HG03558 (cell line): ENCODE results near the gene MKS1.

Experiments
- ATAC-seq: cut with Tn5 transposase; IDR thresholded peaks from one replicate; pipeline ENCODE4 v1.9.1; 2021; ENCODE audit warnings: moderate number of reproducible peaks; ENCODE audit not compliant: unreplicated experiment; ENCODE audit errors: extremely low read depth

Gene MKS1

DNA sequence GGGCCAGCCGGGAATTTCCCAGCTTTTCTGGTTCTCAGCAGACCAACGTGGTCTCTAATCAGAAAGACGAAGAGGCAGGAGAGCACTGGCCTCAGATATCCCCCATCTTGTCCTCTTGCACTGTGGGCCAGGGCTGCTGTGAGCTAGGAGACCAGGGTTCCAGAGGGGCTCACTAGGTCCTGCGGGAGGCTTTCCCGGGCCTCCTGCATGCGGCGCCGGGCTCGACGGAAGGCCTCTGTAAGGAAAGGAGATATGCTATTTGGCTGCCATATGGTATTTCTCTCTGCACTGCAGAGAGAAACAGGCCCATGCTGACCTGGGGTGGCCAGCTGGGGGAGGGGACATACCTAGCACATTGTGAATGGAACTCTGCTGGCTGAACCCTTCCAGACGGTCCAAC is 13.1 kb downstream of the MKS1 start:
- no peak for ATAC-seq

GRCh38 chr17:58204796-58205195 is 14.3 kb downstream of the MKS1 start:
- no peak for ATAC-seq

- no peak for ATAC-seq
These were observed 16.2 kb downstream of the MKS1 start for GRCh38 chr17:58202859-58203258.

DNA sequence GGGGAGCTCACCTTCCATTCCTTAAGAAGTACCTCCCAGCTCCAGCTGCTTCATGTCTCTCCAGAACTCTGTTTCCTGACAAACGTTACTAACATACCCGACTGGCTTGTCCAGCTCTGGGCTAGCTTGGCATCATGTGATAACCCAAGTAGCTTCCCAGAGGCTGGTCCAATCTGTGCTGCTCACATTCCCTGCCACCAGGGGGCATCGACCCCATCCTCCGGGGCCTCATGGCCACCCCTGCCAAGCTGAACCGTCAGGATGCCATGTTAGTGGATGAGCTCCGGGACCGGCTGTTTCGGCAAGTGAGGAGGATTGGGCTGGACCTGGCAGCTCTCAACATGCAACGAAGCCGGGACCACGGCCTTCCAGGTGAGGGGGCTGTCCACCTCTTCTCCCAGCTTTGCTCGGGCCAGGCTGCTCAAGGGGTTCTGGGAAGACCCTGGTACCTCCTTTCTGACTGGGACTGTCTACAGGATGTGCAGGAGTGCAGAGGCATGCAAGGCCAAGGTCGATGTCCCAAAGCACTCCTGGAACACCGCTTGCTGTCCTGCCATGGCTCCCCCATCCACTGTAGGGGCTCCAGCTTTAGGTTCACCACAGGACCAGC is 18.9 kb downstream of the MKS1 start:
- ATAC-seq: no peak

- no peak for ATAC-seq
These were observed 22.4 kb downstream of the MKS1 start for GRCh38 chr17:58196610-58197009.

DNA sequence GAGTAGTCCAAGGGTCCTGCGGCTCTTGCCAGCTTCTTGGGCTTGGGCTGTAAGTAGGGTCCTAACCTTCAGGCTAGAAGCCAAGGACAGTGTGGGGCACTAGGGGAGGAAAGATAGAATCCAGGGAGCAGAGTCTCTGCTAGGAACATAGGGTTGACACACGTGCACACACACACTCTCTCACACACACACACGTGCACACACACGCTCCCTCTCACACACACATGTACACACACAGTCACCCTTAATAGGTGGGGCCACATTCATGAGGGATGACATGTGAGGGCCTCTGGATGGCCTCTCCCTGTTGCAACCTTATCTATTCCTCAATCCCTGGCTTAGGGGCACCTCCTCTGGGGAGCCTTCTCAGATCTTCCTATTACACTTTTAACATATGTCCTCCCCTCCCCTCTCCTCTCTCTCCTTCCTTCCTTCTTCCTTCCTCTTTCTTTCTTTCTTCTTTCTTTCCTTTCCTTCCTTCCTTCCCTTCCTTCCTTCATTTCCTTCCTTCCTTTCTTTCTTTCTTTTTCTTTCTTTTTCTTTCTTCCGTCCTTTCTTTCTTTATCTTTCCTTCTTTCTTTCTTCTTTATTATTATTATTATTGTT is 23.4 kb downstream of the MKS1 start:
- ATAC-seq: no peak

DNA sequence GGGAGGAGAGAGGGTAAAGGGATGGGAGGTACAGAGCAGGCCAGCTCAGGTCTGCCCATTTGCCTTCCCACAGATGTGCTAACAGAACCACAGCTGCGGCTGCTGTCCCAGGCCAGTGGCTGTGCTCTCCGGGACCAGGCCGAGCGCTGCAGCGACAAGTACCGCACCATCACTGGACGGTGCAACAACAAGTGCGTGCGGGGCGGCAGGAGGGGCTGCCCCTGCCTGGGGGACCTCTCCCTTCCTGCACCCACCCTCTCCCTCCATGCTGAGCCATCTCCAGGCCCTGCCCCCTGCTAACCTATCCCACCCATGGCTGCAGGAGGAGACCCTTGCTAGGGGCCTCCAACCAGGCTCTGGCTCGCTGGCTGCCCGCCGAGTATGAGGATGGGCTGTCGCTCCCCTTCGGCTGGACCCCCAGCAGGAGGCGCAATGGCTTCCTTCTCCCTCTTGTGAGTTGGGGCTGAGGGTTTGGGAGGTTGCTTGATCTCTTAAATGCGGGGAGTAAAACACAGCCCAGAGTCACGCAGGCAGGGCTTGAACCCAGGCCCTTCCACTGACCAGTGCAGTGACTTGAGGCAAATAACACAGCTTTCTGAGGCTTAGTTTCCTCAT is 25.3 kb downstream of the MKS1 start:
- ATAC-seq: no peak

- ATAC-seq: no peak
These were observed 26.4 kb downstream of the MKS1 start, which contains the start of gene EPX for GRCh38 chr17:58192612-58193011. Gene EPX (plus strand): TSS chr17:58192726. CDS start chr17:58192847, 121 bp downstream.

DNA sequence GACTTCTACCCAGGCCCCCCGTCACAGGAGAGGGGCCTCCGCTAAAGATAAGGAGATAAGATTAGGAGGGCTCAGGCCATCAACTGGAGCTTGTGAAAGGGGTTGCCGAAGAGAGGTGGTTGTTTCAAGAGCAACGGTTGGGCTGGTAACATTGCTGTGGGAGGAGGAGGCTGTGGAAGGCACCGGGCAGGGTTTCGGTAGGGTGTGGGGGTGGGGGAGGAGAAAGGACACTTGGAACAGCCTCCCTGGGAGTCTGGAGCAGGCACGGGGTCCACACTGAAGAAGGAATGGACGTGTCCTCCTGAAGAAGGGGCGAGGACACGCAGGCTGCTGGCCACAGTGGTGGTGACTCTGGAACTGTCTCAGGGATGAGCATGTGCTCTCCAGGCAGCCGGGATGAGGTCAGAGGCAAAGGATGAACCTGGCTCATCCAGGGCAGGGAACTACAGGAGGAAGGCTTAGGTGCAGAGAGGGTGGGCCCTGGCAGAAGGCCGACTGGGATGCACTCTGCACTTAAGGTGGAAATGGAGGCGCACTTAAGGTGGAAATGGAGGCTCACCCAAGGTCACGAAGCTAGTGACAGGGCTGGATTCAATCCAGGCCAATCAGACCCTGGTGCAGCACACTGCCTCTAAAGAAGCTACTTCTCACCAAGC is 27.7 kb downstream of the MKS1 start:
- no peak for ATAC-seq

DNA sequence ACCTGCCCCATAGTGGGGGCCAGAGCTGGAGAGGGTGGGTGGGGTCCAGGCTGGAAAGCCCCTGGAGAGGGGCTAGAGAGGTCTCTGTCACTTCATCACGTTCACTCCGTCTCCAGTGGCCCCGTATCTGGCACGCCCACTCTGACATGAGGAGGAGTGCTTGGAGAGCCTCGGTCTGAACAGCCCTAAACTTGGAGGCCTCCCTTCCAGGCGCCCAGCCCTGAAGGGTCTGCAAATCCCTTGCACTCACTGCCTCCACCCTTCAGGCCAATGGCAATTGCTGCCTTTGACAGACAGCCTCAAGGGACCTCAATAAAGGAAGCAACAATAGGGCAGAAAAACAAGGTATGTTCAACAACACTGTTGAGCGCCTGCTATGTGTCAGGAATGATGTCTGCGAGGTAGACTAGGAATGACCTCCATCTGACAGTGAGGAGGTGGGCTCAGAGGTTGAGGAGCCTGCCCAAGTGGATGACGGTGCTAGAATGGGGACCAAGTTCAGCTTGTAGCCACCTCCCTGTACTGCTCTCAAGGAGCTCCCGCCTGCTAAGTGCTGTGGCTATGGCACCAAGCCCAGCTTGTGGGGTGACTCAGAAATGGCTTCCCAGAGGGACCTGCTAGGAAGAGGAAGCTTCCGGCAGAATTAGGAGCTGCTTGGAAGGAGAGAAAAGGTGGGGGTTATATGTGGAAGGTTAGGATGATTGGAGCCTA is 29.5 kb downstream of the MKS1 start:
- ATAC-seq: no peak

DNA sequence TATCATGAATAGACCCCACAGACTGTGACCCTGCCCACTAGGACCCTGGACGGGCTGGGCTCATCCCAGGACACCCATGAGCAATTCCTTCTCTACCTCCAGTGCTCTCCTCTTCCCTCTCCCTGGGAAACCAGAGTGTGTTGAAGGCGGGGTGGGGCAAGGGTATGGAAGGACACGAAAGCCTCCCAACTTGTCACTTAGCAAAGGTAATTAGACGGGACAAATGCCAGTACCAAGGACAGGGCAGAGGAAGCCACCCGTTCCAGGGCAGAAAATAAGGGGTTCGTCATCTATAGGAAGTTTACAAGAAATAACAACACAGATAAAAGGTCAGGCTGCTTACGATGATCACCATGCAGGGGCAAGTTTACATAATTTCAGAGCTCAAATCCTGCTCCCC is 31.4 kb downstream of the MKS1 start:
- no peak for ATAC-seq

- no peak for ATAC-seq
These were observed 32.0 kb downstream of the MKS1 start for GRCh38 chr17:58187063-58187462.

DNA sequence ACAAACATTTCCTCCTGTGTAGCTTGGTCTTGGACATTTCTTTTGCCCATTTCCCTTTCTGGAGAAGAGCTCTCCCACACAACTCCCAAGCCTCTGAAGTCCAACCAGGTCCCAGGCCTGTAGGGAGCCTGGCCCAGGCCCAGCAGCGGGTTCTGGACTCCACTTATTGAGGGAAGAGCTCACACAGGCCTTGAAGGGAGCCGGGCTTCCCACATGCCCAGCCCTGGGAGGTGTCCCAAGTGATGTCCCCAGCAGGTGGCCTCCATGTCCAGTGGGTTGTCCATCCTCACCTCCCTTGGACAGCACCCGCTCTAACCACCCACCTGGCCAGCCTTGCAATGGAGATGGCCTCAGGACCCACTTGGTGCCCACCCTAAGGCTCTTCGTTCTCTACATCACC is 32.5 kb downstream of the MKS1 start:
- ATAC-seq: no peak

DNA sequence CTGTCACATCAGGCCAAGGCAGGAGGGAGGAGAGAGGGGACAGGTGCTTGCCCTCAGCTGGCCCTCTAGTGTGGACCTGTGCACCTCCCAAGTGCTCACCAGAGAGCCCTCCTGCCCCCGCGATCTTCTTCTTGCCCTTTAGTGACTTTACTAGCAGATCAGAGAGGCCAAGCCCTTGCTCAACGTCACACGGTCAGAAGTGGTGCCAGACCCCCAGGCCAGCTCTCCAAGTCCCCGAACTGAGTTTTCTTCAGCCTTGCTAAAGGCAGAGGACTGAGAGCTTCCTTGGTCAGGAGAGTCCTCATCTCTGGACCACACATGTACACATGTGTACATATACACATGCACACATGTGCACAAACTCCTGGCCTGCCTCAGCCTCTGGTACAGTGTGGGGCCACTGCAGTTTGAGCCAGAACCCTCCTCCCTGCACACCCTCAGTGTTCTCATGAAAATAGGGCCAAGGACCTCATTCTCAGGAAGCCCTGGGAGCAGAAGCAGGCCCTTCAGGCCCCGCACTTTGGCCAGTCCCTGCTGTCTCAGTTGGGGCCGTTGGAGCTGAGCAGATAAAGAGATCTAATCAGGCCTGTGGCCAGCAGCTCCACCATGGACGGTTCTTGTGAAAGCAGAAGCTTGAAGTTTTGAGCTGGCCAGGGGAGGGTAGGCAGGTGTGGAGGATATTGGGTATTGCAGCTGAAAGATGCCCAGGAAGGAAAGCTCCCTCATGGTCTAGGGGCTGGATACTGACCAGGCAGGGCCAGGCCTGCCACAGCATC is 33.9 kb downstream of the MKS1 start:
- ATAC-seq: no peak

DNA sequence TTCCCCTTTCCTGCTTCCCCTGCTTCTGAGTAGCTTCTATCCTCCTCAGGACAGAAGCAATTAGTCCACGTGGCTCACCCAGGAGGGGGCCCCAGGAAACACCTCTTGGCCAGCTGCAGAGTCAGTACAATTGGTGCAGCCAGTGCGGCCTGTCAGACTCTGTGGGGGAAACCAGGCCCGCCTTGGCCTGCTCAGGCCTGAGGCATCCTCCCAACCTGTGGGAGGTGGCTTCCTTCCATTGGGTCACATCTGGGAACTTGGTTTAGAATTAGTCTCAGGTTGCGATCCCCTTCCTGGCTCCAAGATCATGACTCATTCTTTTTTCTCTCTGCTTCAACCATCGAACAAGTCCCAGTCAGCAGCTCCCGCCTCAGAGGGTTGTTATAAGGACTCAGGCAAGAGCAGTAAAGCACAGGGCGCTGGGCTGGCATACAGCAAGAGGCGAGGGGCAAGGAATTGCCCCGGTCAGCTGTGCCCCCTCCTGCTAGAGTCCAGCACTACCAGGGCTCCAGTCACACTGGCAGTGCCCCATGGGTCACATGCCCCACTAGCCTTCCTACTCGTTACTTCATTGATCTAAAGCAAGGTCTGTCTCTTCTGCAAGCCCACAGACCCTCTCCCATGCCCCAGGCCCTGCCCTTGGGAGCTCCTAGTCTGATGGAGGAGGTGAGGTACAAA is 34.6 kb downstream of the MKS1 start:
- no peak for ATAC-seq

- ATAC-seq: no peak
These were observed 35.5 kb downstream of the MKS1 start for GRCh38 chr17:58183514-58183913.

DNA sequence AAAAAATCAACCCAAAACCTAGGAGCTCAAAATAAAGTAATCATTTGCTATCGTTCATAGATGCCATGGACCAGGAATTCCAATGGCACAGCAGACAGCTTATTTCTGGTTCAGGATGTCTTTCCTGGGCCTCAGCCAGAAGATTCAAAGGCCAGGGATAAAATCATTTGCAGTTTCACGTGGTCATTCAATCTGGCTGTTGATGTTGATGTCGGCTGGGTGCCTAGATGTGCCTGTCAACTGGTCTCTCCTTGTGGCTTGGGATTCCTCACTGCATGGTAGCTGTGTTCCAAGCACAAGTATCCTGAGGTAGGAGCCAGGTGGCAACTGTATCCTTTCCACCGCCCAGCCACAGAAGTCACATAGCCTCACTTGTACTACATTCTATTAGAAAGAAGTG is 37.3 kb downstream of the MKS1 start:
- no peak for ATAC-seq

- ATAC-seq: no peak
These were observed 42.9 kb downstream of the MKS1 start for GRCh38 chr17:58176200-58176599.

GRCh38 chr17:58174871-58175270 is 44.2 kb downstream of the MKS1 start:
- no peak for ATAC-seq
